OCI-LY3 (cell line): Measurements from ENCODE around the gene OR2H1.
"Not testable (repeated sequence)": the region's sequence is repeated elsewhere in the genome, so short reads cannot be mapped to it uniquely, and the experiment has no call there.

Experiments
- H2AFZ ChIP-seq: fragments of 200-600, 300-600 bp; shearing (Covaris generic); 2 replicates; pipeline ENCODE4 v1.6.0; 2014; ENCODE audit warnings: antibody characterized with exemption, low read depth, low read length
- H3K27ac ChIP-seq: fragments of 200-600, 300-600 bp; sonication (generic); 2 replicates; pipeline ENCODE4 v1.5.1; 2014; ENCODE audit warnings: mild to moderate bottlenecking, low read length, moderate library complexity, mixed read lengths
- H3K27me3 ChIP-seq: fragments of 200-600, 300-600 bp; sonication (generic); 2 replicates; pipeline ENCODE4 v1.6.1; 2014; ENCODE audit warnings: low read depth, low read length, mixed read lengths
- H3K36me3 ChIP-seq: fragments of 200-600, 300-600 bp; sonication (generic); replicated peaks from 2 replicates; pipeline ENCODE3; 2014; ENCODE audit warnings: low read depth, low read length, mixed read lengths
- H3K4me1 ChIP-seq: fragments of 300-600, 200-600 bp; sonication (generic); 2 replicates; pipeline ENCODE4 v1.6.1; 2014; ENCODE audit warnings: low read length, mixed read lengths
- H3K4me2 ChIP-seq: fragments of 200-600, 300-600 bp; sonication (generic); 2 replicates; pipeline ENCODE4 v1.6.1; 2014; ENCODE audit warnings: low read length, mixed read lengths
- H3K4me3 ChIP-seq: fragments of 300-600, 200-600 bp; sonication (generic); 2 replicates; pipeline ENCODE4 v1.5.1; 2014; ENCODE audit warnings: antibody characterized with exemption, mild to moderate bottlenecking, low read length, moderate library complexity
- H3K79me2 ChIP-seq: fragments of 300-600, 200-600 bp; shearing (Covaris generic); 2 replicates; pipeline ENCODE4 v1.6.1; 2014; ENCODE audit warnings: mild to moderate bottlenecking, low read length, mixed read lengths
- H3K9ac ChIP-seq: fragments of 300-600, 200-600 bp; shearing (Covaris generic); 2 replicates; pipeline ENCODE4 v1.6.0; 2014; ENCODE audit warnings: mild to moderate bottlenecking, low read length, moderate library complexity
- H3K9me3 ChIP-seq: fragments of 200-600, 300-600 bp; shearing (Covaris generic); 2 replicates; pipeline ENCODE4 v1.6.1; 2014; ENCODE audit warnings: low read length, mixed read lengths; ENCODE audit not compliant: insufficient read depth
- H4K20me1 ChIP-seq: fragments of 200-600, 300-600 bp; sonication (generic); 2 replicates; pipeline ENCODE4 v1.6.1; 2016; ENCODE audit warnings: low read length, mixed read lengths; ENCODE audit not compliant: insufficient read depth
- CTCF ChIP-seq: fragments of 200-600, 300-600 bp; sonication (generic); IDR thresholded peaks from 2 replicates; pipeline ENCODE4 v1.5.1; 2014; ENCODE audit warnings: antibody characterized with exemption, low read length, low read depth
- EZH2phosphoT487 ChIP-seq: fragments of 200-600 bp; shearing (Covaris generic); IDR thresholded peaks from 2 replicates; pipeline ENCODE4 v1.6.1; 2018; ENCODE audit warnings: antibody characterized with exemption, mixed run types, low read depth

The OR2H1 gene

GRCh38 chr6:29442719-29443118, 14.2 kb upstream of the OR2H1 start:
- Histone ChIP-seq H3K9me3 (no peaks in the 10 kb centered on the region), H2AFZ (no peak overlapping the region), H3K4me3 (no peak overlapping the region), H3K27ac (no peak overlapping the region), H3K36me3 (no peaks in the 10 kb centered on the region), H4K20me1 (no peaks in the 10 kb centered on the region), H3K79me2 (no peaks in the 10 kb centered on the region), H3K9ac (no peak overlapping the region), H3K4me2 (no peak overlapping the region), H3K27me3 (0 out of 2 replicates have a peak, but pooled peaks cover 4% of the 10 kb centered on the region), H3K4me1 (no peaks in the 10 kb centered on the region)
- no peak for TF ChIP-seq EZH2phosphoT487
- no peak for TF ChIP-seq CTCF

GRCh38 chr6:29444031-29444430, 12.9 kb upstream of the OR2H1 start:
- H4K20me1 ChIP-seq, H3K9me3 ChIP-seq, H3K36me3 ChIP-seq, H3K9ac ChIP-seq, H2AFZ ChIP-seq, H3K4me3 ChIP-seq, H3K4me2 ChIP-seq, H3K27me3 ChIP-seq, H3K4me1 ChIP-seq, H3K79me2 ChIP-seq, H3K27ac ChIP-seq: not testable (repeated sequence)

- Histone ChIP-seq H4K20me1 (no peaks in the 10 kb centered on the region), H3K4me3 (no peak overlapping the region), H3K27me3 (0 out of 2 replicates have a peak, but pooled peaks cover 4% of the 10 kb centered on the region), H3K36me3 (no peaks in the 10 kb centered on the region), H3K9me3 (no peaks in the 10 kb centered on the region), H2AFZ (no peak overlapping the region), H3K4me1 (no peaks in the 10 kb centered on the region), H3K4me2 (no peak overlapping the region), H3K9ac (no peak overlapping the region), H3K27ac (no peak overlapping the region), H3K79me2 (no peaks in the 10 kb centered on the region)
- no peak for TF ChIP-seq CTCF
- no peak for TF ChIP-seq EZH2phosphoT487
Measured at GRCh38 chr6:29447670-29448069, 9.3 kb upstream of the OR2H1 start.

- H3K27ac ChIP-seq: no peak overlapping the region
- no peaks in the 10 kb centered on the region for H3K36me3 ChIP-seq
- 0 out of 2 replicates have a peak, but pooled peaks cover 4% of the 10 kb centered on the region for H3K27me3 ChIP-seq
- H3K4me1 ChIP-seq: no peaks in the 10 kb centered on the region
- H3K79me2 ChIP-seq: no peaks in the 10 kb centered on the region
- no peak overlapping the region for H3K4me3 ChIP-seq
- TF ChIP-seq CTCF (no peak), EZH2phosphoT487 (no peak)
- H3K4me2 ChIP-seq: no peak overlapping the region
- no peak overlapping the region for H2AFZ ChIP-seq
- H3K9me3 ChIP-seq: no peaks in the 10 kb centered on the region
- no peaks in the 10 kb centered on the region for H4K20me1 ChIP-seq
- H3K9ac ChIP-seq: no peak overlapping the region
Measured at GRCh38 chr6:29451471-29452193, 5.3 kb upstream of the OR2H1 start.
